Cardiac fibroblast (primary cell): ENCODE results near the gene ATP8B1.

ENCODE experiments used
- DNase-seq, 2 donors: peaks; one replicate each; pipeline versions ENCODE4 v3.0.0 to v3.0.0-alpha.2; 2010; ENCODE audit warnings: low read depth in 2 of 2
- H3K4me3 ChIP-seq, 2 donors: replicated peaks in 1 of 2; 1 replicate in 1 of 2; 2 replicates in 1 of 2; pipeline ENCODE4 v1.5.1; 2011; ENCODE audit warnings: low read depth in 2 of 2, low read length in 2 of 2, mild to moderate bottlenecking in 2 of 2, moderate library complexity in 1 of 2
- TF ChIP-seq, protein P1 (sequence below): IDR thresholded peaks from one replicate; pipeline ENCODE4 v1.5.1; 2011; ENCODE audit warnings: low read depth, mild to moderate bottlenecking, low read length, inconsistent platforms

The ATP8B1 gene

DNA sequence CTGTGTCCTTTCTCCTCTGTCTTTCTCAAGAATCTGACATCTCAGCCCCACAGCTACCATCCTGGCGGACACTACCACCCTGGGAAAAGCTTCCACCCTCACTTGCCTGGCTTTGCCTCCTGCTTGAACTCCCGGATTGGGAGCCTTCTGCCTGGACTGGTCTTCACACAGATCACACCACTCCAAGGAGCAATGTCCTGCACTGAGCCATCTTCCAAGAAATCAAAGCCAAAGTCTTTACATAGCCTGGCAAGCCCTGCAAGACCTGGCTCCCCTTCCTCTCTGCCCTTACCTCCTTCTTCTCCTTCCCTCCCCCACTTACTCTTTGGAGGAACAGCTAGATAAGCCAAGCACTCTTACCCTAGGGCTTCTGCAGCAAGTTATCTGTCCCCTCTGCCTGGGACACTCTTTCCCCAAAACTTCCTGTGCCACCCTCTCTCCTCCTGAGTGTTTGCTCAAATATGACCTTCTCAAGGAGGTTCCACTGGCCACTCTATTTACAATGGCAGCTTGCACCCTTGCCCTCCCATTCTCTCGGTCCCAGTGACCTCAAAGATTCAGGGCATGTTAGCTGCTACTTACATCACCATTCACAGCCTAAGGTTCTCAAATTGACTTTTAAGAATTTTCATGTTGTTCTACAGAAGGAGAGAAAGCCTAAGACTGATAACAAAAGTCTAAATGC lies 9.7 kb downstream of the ATP8B1 start:
- peak overlapping the region in 1 of 2 donors; percentile 30 for H3K4me3 ChIP-seq
- no peak for DNase-seq
- TF ChIP-seq, protein P1, sequence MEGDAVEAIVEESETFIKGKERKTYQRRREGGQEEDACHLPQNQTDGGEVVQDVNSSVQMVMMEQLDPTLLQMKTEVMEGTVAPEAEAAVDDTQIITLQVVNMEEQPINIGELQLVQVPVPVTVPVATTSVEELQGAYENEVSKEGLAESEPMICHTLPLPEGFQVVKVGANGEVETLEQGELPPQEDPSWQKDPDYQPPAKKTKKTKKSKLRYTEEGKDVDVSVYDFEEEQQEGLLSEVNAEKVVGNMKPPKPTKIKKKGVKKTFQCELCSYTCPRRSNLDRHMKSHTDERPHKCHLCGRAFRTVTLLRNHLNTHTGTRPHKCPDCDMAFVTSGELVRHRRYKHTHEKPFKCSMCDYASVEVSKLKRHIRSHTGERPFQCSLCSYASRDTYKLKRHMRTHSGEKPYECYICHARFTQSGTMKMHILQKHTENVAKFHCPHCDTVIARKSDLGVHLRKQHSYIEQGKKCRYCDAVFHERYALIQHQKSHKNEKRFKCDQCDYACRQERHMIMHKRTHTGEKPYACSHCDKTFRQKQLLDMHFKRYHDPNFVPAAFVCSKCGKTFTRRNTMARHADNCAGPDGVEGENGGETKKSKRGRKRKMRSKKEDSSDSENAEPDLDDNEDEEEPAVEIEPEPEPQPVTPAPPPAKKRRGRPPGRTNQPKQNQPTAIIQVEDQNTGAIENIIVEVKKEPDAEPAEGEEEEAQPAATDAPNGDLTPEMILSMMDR, result no peak

DNA sequence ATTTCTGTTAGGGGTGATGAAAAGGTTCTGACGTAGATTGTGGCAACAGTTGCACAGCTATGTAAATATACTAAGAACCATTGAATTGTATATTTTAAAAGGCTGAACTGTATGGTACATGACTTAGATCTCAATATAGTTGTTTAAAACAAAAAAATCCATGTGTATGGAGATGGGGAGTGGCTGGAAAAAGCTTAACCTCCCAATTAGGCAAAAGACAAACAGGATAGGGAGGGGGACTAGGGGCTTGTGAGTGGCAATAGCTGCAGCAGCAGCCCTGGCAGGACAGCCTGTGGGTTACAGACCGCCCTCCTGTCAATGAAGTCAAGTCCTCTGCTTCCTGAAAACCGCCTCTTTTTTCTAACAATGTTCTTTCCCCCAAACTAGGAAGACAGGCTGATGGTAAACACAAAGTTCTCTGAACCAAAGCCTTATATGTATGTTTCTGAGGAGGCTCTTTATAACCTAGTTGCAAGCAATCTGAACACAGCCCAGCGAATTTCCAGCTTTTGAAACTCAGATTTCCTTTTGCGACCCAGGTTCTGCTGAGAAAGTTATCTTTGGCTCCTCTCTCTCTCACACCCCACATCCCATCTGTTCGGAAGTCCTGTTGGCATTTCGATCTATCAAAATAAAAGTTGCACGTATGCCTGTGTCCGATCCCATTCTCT lies 10.3 kb downstream of the ATP8B1 start:
- H3K4me3 ChIP-seq, result peak overlapping the region in 1 of 2 donors; percentile 30

DNA sequence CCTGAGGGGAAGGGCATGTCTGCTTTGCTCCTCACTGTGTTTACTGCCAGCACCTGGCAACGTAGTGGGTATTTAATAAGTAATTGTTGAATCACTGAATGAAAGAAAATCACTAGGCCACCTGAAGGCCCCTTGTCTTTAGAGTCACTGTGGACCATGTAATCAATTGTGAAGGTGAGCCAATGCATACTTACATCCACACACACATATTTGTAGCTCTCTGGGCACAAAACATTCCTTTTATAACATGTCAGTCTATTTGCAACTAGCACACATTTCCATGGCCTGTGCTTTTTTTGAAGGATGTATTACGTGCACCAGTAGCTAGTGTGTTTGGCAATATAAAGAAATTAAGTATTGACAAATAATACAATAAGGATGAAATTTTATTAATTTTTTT lies 11.2 kb downstream of the ATP8B1 start:
- no peak overlapping the region for H3K4me3 ChIP-seq
- TF ChIP-seq, protein P1, result no peak
- DNase-seq, result no peak

More for the DNA sequence above, 10.3 kb downstream of the ATP8B1 start:
- peak; percentile 46 to 50 for DNase-seq
- TF ChIP-seq, protein P1, result no peak

DNA sequence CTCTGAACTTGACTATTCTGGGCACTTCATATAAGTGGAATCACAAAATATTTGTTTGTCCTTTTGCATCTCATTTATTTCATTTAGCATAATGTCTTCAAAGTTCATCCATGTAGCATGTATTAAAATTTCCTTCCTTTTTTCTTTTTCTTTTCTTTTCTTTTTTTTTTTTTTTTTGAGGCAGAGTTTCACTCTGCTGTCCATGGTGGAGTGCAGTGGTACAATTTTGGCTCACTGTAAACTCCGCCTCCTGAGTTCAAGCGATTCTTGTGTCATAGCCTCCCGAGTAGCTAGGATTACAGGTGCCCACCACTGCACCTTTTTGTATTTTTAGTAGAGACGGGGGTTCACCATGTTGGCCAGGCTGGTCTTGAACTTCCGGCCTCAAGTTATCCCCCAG lies 11.9 kb downstream of the ATP8B1 start:
- no peak for DNase-seq
- no peak overlapping the region for H3K4me3 ChIP-seq
- TF ChIP-seq, protein P1, result no peak

DNA sequence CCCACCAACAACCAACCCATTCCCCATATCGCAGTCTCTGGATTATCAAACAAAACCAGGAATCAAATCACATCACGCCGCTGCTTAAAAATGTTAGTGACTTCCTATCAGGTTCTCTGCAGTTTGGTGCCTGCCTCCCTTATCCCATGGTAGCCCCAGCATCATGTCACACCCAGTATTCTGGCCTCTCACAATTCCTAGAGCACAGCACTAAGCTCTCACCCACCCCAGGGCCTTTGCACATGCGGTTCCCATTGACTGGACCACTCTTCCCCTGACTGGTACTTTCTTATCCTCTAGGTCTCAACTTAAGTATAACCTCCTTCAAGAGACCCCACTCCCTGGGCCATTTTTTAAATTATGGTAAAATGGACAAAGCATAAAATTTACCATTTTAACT lies 12.8 kb downstream of the ATP8B1 start:
- TF ChIP-seq, protein P1, result no peak
- no peak overlapping the region for H3K4me3 ChIP-seq
- no peak for DNase-seq

DNA sequence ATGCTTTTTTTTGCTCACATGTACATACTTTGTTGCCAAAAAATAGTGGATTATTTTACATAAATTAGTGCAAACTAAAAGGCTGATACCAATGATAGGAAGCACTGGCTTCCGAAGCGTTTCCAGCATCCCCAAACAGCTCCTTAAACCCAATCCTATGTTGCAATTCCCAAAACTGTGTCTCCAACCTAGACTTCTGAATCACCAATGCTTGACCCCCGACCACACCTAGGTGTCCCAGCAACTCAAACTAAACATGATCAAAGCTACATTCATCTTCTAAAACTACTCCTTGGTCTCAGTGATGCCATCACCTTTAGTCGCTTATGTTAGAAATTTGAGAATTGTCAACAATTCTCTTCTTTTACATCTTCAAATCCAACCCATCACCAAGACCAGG lies 13.4 kb downstream of the ATP8B1 start:
- no peak overlapping the region for H3K4me3 ChIP-seq
- TF ChIP-seq, protein P1, result no peak
- DNase-seq, result peak in 1 of 2 donors; percentile 44
